HG03558 (cell line): Measurements from ENCODE around the gene MEPE.

ENCODE experiments used
- ATAC-seq: cut with Tn5 transposase; IDR thresholded peaks from one replicate; pipeline ENCODE4 v1.9.1; 2021; ENCODE audit warnings: moderate number of reproducible peaks; ENCODE audit not compliant: unreplicated experiment; ENCODE audit errors: extremely low read depth

MEPE gene, protein sequence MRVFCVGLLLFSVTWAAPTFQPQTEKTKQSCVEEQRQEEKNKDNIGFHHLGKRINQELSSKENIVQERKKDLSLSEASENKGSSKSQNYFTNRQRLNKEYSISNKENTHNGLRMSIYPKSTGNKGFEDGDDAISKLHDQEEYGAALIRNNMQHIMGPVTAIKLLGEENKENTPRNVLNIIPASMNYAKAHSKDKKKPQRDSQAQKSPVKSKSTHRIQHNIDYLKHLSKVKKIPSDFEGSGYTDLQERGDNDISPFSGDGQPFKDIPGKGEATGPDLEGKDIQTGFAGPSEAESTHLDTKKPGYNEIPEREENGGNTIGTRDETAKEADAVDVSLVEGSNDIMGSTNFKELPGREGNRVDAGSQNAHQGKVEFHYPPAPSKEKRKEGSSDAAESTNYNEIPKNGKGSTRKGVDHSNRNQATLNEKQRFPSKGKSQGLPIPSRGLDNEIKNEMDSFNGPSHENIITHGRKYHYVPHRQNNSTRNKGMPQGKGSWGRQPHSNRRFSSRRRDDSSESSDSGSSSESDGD

DNA sequence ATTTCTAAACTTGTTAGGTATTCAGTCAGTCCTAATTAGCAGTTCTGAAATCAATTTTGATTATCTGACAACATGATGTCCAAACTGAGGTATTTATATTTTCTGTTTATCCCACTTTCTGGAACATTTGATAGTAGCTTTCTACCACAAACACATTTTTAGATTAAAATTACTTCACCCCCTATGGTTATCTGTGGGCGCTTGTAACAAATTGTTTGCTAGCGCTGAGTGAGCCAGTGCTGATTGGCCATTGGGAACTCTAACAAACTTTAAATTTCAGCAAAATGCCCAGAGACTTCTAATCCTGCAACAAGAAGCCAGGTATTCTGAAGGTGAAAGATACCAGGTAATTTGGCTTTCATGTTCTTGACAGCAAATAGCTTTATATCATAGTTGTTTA, at the start of gene MEPE:
MEPE (plus strand) TSS at position 301 of the 400 bp plus-strand sequence. CDS start 1,746 bp downstream, outside the sequence.
- ATAC-seq, result no peak

DNA sequence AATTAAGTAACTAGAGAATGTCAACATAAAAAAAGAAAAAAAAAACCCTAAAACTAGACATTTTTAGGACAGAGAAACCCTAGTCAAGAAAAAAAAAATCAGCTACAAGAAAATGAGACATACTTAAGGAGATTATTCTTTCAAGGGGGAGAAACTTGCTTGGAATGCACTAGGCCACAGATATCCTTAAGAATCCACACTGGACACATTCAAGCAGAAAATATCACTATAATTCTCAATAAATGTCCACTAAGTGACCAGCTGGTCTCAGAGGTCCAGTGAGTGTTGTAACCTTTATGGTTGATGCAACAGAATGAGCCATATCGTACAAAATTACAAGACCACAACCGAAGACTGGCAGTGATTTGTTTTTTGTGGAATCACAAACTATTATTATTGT, 49.0 kb upstream of the MEPE start:
- no peak for ATAC-seq

DNA sequence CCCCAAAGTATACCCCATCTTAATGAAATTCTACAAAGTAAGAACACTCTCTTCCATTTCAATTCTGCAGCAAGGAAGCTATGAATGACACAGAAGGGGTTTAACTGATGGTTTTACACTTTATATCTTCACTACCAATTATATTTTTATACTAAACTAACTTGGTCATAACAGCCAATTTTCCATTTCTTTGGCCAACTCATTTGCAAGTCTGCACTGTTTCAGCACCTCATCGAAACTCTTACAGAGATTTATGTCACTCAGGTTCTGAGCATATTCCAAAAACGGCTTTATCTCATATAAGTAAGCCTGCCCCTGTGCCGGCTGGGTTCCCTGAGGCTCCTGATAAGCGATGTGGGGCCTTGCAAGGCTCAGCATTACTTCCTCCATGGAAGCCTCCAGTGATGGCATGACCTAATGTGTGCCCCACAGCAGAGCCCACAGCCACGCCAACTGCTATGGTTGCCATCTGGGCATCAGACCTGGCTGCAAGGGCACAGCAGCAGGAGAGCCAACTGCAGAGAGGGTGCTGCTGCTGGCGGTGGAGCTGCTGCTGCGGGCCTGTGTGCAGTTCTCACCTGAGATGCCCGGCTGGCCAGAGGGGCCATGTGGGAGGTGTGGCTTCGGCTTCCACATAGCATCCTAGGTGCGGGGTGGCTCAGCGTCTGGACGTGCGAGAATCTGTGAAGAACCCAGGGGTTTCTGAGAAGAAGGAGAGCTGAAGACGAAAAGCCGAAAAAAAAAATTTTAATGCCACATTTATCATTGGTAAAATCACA, 46.8 kb upstream of the MEPE start:
- ATAC-seq, result no peak

DNA sequence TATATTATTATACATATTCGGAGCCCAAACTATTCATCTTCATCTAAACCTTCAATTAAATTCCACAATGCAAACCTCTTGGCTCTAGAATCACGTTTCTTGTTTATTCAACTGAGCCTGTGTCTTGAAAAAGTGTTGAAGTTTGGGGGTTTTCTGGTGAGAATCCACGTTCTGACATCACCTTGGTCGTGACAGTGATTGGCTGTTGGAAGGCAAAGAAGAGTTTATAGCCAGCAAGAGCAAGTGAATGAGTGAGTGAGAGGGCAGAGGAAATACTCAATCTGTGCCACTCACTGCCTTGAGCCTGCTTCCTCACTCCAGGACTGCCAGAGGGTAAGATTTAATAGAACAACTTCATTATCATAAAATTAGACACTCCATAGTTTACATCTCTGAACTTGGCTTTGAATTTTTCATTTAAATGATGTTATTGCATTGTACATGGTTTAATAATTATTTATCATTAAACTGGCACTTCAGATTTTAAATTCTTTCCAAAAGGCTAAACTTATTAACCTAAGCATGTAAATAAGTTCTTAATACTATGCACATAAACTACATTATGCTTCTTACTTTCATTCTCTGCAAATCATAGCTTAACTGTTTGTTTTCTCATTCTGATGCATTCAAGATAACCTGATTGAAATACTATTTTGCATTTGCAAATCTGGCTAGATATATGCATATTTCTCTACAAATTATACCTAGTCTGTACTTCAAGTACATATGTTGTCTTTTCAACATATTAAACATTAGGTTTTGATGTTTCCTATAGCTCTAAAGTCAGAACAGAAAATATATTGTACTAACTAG, 33.3 kb upstream of the MEPE start, which contains the start of gene IBSP:
IBSP (plus strand) TSS at position 254 of the 813 bp plus-strand sequence. CDS start 2,808 bp downstream, outside the sequence.
- ATAC-seq, result no peak

DNA sequence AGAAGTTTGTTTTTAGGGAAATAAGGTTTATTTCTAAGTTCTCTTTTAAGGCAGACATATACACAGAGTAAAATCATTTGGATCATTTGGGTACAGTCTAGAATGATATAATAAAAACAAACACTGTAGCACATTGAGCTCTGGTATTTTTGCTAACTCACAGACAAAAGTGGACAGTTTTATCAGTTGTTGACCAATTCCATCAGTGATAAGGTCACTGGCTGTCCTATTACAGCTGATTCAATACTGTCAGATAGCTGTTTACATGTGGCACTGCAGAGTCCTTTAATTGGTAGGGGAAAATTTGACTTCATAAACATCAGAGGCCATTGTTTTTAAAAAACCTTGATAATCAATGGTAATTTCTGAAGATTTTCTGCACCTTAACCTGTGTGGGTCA, 29.9 kb upstream of the MEPE start:
- ATAC-seq, result no peak

DNA sequence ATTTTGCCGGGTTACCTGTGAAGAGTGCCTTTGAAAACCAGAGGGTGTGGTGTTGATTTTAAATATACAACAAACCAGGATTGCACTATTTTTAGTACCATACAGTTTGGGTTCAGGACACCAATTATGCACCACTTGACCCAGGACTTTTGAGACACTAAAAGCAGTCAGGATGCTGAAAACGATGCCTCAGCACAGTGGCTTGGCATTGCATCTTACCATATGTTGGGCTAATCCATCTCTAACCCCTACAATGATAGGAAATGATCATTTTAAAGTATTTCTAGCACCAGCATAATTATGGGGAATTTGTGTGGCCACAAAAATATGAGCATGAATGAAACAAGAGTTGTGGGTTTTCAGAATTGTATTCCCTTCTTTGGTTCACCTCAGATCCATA, 29.3 kb upstream of the MEPE start:
- ATAC-seq, result no peak

DNA sequence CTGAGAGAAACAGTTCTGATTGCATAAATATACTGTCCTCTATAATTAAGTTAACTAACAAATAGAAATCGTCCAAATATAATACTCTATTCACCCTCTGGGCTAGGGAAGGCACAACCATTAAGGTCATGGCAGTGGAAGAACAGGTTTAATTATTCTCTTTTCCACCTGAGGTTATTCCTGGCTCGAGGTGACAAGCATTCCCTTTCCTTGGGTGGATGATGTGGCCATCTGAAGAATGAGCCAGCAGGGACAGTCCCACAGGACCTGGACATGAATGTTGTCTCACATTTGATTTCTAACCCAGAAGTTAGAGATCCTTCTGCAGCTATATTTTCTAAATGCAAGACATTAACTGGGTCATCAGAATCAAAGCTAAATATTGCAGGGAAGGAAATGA, 27.9 kb upstream of the MEPE start:
- ATAC-seq, result no peak

DNA sequence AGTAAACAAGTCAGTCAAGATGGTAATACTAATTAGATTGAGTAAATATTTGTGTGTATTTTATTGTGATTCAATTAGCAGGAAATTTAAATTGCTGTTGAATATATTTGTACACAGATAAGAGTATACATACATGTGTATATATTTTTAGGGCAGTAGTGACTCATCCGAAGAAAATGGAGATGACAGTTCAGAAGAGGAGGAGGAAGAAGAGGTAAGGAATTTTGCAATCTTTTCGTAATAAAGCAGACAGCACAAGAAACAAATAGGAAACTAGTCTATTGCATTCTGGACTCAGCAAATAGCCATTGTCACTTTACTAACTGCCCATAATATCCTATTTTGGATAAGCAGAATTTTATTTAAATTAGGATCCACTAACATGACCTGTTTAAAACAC, 26.8 kb upstream of the MEPE start:
- no peak for ATAC-seq

DNA sequence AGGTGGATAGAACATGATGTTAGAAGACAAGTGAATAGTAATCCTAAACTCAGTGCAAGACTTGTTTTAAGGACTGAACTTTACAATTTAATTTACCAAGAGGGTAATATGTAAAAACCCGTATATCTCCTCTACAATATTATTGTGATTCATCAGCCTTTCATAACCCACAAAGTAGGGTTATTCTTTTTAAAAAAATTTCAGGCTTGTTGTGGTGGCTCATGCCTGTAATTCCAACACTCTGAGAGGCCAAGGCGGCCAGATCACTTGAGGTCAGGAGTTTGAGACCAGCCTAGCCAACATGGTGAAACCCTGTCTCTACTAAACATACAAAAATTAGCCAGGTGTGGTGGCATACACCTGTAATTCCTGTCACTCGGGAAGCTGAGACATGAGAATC, 26.2 kb upstream of the MEPE start:
- ATAC-seq, result no peak

DNA sequence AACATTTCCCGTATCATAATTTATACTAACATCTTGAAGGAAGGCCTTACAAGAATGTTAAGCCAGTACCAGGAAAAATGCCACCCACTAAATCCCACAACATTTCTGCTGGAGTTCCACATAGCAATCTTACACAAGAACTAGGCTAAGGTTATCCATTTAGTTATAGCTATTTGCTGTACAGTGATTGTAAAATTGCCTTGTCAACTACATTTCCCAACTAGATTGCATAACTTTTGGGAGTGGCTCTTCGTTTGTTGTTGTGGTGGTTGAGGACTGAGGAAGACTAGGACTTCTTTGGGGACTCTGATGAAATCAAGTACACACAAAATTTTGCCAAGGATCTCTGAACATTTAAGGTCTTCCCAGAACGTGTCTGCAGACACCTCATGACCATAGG, 25.4 kb upstream of the MEPE start:
- ATAC-seq, result no peak

DNA sequence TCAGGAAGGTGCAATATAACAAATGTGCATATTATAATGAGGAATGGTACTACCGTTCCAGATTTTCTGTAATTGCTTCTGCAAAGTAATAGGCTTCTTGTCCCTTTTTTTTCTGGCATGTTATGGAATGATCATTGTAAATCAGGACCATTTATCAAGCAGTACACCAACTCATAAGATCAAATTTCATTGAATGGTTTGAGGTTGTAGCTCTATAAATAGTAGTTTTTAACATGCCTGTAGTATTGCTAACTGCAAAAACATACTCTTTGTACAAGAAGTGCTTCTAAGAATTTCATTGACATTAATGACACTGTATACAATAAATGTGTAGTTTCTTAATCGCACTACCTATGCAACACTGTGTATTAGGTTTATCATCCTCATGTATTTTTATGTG, 20.8 kb upstream of the MEPE start:
- ATAC-seq, result no peak

DNA sequence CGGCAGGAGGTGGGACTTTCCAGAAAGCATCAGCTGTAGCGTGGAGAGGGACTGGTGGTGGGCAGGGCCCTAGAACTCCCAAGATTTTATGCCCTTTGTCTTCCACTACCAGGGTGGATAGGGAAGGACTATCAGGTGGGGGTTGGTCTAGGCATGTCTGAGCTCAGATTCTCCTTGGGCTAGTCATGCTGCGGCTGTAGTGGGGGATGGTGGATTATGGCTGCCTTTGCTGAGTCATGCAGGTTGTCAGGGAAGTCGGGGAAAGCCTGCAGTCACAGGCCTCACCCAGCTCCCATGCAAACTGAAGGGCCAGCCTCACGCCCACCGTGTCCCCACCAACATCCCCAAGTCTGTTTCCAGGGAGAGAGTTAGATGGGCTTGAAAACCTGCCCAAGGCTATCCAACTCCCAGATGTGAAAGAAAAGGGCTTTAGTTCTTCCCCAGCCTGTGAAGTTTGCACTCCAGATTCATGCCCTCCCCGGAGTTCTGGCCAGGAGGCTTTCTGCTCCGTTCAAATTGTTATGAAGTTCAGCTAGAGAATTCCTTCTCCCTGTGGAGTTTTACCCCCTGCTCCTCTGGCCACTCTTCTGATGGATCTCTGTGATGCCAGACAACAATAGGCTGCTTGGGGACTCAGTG, 13.4 kb upstream of the MEPE start:
- no peak for ATAC-seq

DNA sequence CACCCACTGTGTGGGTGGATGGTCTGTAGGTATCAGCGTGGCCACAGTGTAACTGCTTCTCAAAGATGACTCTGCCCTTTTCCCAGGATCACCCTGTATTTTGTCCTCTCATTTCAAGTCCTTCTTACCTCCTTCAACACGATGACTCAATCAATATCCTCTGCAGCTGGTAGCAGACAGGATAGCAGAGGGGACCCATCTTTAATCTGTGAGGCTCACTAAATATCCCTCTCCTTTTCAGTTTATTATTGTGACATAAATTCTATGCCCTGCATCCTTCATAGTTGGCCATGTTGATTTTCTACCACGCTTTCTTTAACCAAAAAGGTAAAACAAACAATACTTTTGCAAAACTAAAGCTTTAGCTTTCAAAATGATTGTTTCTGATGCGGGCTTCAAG, 9.6 kb upstream of the MEPE start:
- ATAC-seq, result no peak

DNA sequence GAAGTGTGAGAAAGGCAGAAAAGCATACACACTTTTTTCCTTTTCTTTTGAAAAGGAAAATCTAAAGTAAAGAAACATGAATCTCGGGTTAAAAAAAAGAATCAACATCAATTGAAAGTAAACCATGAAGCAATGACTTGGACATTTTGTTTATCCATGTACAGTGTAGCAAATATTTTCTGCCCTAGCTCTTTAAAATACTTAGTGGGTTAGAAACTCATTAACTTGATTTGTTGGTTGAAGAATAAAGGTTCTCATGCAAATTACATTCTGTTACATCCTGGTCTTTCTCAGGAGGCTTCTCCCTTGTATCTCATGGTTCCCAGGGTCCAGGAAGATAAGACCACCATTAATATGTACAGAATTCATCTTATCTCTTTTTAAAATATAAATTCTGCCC, 9.0 kb upstream of the MEPE start:
- ATAC-seq, result no peak

DNA sequence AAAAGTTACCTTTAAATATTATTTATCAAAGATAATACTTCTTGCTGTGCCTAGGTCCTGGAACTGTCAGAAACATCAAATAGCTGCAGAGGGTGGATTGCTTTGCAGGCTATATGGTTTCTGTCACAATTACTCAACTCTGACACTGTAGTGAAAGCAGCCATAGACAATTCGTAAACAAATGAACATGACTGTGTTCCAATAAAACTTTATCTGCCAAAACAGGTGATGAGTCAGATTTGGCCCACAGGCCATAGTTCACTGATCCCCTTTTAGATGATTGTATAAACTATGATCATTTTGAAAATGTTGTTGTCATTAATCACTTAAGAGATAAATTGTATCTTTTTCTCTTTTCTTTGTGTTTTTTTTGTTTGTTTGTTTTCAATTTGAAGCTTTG, 8.4 kb upstream of the MEPE start:
- no peak for ATAC-seq

DNA sequence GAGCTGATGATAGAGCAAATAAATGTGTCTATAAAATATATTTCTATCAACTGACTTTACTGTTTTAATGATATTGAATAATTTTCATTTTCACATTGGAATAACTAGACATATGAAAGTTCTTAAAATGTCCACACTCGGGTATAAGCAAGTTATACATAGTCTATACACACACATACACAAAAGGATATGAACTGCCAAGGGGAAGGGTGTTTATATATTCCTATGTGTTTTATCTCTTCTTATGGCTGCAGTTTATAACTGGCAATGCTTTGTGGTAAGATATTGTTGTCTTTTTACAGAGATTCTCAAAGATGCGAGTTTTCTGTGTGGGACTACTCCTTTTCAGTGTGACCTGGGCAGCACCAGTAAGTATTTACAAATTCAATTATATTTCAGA, 1.6 kb downstream of the MEPE start:
- ATAC-seq, result no peak

DNA sequence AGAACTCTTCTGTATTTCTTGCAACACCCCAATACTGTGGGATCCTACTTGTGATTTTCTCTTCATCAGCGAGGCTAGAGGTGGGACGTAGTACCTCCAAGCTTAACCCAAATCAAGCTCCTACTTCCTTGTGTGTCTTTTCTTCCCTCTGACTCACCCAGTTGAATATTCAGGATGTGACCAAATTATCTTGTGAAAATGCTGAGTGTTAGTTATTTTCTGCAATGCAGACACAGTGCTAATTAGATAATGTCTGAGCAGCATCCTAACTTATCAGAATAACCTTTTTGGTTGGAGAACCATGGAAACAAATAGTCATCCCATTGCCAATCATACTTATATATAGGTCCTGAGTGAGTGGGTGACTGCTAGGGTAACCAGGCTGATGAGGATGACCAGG, 2.4 kb downstream of the MEPE start:
- ATAC-seq, result no peak

DNA sequence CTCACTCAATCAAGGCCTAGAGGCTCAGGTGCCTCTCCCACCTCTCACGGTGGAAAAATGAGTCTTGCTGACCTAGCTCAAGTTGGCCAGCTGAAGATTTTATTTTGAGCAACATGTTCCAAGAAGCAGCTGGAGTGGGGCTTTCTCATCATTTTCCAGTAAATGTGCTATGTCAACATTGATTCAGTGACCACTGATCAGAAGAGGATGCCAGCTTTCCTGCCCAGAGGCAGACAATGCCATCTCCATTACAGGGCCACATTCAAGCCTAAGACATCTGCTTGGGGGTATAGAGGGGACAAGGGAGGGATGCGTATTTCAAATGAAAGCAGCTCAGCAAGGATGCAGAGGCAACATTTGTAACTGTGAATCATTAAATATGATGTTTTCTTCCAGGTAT, 3.0 kb downstream of the MEPE start:
- ATAC-seq, result no peak

DNA sequence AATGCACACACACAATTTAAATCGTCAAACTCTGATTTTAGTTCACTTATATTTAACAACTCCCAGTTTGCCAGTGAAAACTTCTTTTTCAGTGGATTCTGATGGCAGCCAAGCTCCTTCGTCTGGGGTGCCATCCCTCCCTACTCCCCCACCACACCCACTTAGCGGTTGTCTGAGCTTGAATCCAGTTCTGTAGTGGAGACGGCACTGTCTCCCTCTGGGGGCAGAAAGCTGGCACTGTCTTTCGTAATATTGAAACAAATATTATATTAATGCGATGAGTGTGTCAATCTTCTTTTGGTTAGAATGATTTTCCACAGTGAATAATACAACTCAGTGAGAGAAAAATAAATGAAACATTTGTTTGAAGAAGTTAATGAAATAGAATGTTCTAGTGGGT, 5.4 kb downstream of the MEPE start:
- ATAC-seq, result no peak
